ENCODE measurements around the gene FKBP1A. TPM values are rescaled to one million over a fixed set of nuclear protein-coding genes. Genes with fewer than 3 reads are reported as not detected.

The FKBP1A gene
- polyA plus RNA-seq, 1 of the 3 experiments (the other 2 are of a cell fraction) = 362 TPM

DNA sequence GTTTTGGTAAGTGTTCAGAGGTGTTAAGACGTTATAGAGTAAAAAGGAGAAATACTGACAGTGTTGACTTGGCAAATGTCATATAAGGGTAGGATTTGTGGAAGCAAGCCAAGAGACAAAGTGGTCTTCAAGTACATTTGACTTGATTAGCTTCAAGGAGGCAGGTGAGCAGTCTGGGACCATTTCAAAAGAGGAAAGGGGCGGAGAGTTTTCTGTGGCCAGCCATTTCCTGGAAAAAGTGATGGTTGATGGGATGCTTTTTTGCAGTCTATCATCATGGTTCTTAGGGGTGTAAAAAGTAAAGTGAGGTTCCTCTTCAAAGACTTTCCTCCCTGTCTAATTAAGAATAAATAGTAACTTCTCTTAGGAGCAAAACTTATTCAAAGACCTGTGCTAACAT is 28.7 kb downstream of the FKBP1A start (continued):
- TF ChIP-seq MXI1 (IDR thresholded peaks at IDR 0.05; ENCODE audit: low read depth, low read length) (no peak), RXRA (IDR thresholded peaks at IDR 0.05; ENCODE audit: borderline replicate concordance, low read depth) (no peak), GATA2 (CRISPR knock-in tag; IDR thresholded peaks at IDR 0.05) (no peak)

DNA sequence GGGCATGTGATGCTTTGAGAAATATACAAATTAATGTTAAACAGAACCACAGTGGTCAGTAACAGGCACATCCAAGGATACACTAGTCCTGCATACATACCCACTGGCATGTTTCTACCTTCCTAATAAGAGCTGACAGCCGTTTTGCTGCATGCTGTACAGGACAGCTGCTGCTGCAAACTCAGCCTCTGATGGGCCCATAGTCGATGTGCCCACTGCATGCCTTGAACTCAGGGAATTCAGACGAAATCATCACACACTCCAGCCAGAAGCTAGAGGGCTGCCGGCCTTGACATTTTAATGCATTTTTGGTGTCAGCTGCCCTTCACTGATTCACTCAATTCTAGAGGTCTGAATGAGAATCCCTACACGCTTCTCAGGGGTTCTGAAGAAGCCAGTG is 29.3 kb downstream of the FKBP1A start:
- H3K4me1 ChIP-seq (ENCODE audit: control insufficient read depth in 1 of 2, insufficient read depth in 2 of 2, low read depth in 1 of 2, low read length in 1 of 2) = peaks cover 0 to 4% of the 10 kb centered on the region in 2 experiments; a peak in 2 of 4 replicates
- no peaks in the 10 kb centered on the region for H3K27me3 ChIP-seq (ENCODE audit: insufficient read depth)
- H3F3A ChIP-seq (replicated peaks; ENCODE audit: insufficient read depth) = peaks cover 5% of the 10 kb centered on the region
- DNase-seq = no peak
- TF ChIP-seq GATA2 (CRISPR knock-in tag; IDR thresholded peaks at IDR 0.05) (no peak), JUND (IDR thresholded peaks at IDR 0.05) (no peak), SMC3 (IDR thresholded peaks at IDR 0.05; ENCODE audit: low read depth, low read length) (no peak), GABPA (IDR thresholded peaks at IDR 0.05; ENCODE audit: low read depth) (no peak), YY1 (IDR thresholded peaks at IDR 0.05; ENCODE audit: low read depth) (no peak), MXI1 (IDR thresholded peaks at IDR 0.05; ENCODE audit: low read depth, low read length) (no peak), NFIC (IDR thresholded peaks at IDR 0.05; ENCODE audit: borderline replicate concordance) (no peak), TAF1 (IDR thresholded peaks at IDR 0.05; ENCODE audit: borderline replicate concordance, low read depth, low read length) (no peak), EZH2phosphoT487 (IDR thresholded peaks at IDR 0.05; ENCODE audit: borderline replicate concordance, low read depth) (no peak), EP300 (IDR thresholded peaks at IDR 0.05; ENCODE audit: borderline replicate concordance in 1 of 2, low read depth in 1 of 2, low read length in 1 of 2) (no peak), FOXM1 (IDR thresholded peaks at IDR 0.05; ENCODE audit: low read depth) (no peak), MEF2A (IDR thresholded peaks at IDR 0.05; ENCODE audit: borderline replicate concordance, low read depth) (no peak), RXRA (IDR thresholded peaks at IDR 0.05; ENCODE audit: borderline replicate concordance, low read depth) (no peak), RAD21 (IDR thresholded peaks at IDR 0.05; ENCODE audit: low read length) (no peak)
- TF ChIP-seq, protein P1, sequence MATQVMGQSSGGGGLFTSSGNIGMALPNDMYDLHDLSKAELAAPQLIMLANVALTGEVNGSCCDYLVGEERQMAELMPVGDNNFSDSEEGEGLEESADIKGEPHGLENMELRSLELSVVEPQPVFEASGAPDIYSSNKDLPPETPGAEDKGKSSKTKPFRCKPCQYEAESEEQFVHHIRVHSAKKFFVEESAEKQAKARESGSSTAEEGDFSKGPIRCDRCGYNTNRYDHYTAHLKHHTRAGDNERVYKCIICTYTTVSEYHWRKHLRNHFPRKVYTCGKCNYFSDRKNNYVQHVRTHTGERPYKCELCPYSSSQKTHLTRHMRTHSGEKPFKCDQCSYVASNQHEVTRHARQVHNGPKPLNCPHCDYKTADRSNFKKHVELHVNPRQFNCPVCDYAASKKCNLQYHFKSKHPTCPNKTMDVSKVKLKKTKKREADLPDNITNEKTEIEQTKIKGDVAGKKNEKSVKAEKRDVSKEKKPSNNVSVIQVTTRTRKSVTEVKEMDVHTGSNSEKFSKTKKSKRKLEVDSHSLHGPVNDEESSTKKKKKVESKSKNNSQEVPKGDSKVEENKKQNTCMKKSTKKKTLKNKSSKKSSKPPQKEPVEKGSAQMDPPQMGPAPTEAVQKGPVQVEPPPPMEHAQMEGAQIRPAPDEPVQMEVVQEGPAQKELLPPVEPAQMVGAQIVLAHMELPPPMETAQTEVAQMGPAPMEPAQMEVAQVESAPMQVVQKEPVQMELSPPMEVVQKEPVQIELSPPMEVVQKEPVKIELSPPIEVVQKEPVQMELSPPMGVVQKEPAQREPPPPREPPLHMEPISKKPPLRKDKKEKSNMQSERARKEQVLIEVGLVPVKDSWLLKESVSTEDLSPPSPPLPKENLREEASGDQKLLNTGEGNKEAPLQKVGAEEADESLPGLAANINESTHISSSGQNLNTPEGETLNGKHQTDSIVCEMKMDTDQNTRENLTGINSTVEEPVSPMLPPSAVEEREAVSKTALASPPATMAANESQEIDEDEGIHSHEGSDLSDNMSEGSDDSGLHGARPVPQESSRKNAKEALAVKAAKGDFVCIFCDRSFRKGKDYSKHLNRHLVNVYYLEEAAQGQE (IDR thresholded peaks at IDR 0.05; ENCODE audit: low read depth, low read length) = no peak
- TF ChIP-seq, protein P2, sequence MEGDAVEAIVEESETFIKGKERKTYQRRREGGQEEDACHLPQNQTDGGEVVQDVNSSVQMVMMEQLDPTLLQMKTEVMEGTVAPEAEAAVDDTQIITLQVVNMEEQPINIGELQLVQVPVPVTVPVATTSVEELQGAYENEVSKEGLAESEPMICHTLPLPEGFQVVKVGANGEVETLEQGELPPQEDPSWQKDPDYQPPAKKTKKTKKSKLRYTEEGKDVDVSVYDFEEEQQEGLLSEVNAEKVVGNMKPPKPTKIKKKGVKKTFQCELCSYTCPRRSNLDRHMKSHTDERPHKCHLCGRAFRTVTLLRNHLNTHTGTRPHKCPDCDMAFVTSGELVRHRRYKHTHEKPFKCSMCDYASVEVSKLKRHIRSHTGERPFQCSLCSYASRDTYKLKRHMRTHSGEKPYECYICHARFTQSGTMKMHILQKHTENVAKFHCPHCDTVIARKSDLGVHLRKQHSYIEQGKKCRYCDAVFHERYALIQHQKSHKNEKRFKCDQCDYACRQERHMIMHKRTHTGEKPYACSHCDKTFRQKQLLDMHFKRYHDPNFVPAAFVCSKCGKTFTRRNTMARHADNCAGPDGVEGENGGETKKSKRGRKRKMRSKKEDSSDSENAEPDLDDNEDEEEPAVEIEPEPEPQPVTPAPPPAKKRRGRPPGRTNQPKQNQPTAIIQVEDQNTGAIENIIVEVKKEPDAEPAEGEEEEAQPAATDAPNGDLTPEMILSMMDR (IDR thresholded peaks at IDR 0.05) = no peak
- TF ChIP-seq, protein P3, sequence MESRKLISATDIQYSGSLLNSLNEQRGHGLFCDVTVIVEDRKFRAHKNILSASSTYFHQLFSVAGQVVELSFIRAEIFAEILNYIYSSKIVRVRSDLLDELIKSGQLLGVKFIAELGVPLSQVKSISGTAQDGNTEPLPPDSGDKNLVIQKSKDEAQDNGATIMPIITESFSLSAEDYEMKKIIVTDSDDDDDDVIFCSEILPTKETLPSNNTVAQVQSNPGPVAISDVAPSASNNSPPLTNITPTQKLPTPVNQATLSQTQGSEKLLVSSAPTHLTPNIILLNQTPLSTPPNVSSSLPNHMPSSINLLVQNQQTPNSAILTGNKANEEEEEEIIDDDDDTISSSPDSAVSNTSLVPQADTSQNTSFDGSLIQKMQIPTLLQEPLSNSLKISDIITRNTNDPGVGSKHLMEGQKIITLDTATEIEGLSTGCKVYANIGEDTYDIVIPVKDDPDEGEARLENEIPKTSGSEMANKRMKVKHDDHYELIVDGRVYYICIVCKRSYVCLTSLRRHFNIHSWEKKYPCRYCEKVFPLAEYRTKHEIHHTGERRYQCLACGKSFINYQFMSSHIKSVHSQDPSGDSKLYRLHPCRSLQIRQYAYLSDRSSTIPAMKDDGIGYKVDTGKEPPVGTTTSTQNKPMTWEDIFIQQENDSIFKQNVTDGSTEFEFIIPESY (IDR thresholded peaks at IDR 0.05; ENCODE audit: borderline replicate concordance, low read depth) = no peak
- TF ChIP-seq, protein P4, sequence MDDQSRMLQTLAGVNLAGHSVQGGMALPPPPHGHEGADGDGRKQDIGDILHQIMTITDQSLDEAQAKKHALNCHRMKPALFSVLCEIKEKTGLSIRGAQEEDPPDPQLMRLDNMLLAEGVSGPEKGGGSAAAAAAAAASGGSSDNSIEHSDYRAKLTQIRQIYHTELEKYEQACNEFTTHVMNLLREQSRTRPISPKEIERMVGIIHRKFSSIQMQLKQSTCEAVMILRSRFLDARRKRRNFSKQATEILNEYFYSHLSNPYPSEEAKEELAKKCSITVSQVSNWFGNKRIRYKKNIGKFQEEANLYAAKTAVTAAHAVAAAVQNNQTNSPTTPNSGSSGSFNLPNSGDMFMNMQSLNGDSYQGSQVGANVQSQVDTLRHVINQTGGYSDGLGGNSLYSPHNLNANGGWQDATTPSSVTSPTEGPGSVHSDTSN (IDR thresholded peaks at IDR 0.05) = no peak
- TF ChIP-seq, protein P5, sequence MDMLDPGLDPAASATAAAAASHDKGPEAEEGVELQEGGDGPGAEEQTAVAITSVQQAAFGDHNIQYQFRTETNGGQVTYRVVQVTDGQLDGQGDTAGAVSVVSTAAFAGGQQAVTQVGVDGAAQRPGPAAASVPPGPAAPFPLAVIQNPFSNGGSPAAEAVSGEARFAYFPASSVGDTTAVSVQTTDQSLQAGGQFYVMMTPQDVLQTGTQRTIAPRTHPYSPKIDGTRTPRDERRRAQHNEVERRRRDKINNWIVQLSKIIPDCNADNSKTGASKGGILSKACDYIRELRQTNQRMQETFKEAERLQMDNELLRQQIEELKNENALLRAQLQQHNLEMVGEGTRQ (IDR thresholded peaks at IDR 0.05; ENCODE audit: borderline replicate concordance, low read depth, low read length) = no peak
- TF ChIP-seq, protein P6, sequence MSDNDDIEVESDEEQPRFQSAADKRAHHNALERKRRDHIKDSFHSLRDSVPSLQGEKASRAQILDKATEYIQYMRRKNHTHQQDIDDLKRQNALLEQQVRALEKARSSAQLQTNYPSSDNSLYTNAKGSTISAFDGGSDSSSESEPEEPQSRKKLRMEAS (IDR thresholded peaks at IDR 0.05; ENCODE audit: low read depth) = no peak
- H3K36me3 ChIP-seq (replicated peaks in 1 of 2; ENCODE audit: control insufficient read depth in 1 of 2, insufficient read depth in 2 of 2, low read length in 1 of 2) = peaks cover 38 to 40% of the 10 kb centered on the region in 2 experiments
- H3K4me2 ChIP-seq = no peak overlapping the region
- H3K27ac ChIP-seq (ENCODE audit: low read depth in 2 of 2, low read length in 1 of 2) = no peak overlapping the region
- H3K9me3 ChIP-seq = no peaks in the 10 kb centered on the region
- H3K79me2 ChIP-seq (ENCODE audit: insufficient read depth) = peaks cover 15% of the 10 kb centered on the region; the same call in 1 of the 2 replicates
- H4K20me1 ChIP-seq (ENCODE audit: insufficient read depth) = no peaks in the 10 kb centered on the region
- POLR2A ChIA-PET = no interaction called here
- H3K4me3 ChIP-seq (ENCODE audit: low read depth in 2 of 2, low read length in 1 of 2) = no peak overlapping the region
- no peaks in the 10 kb centered on the region for H3K9me2 ChIP-seq
- H2AFZ ChIP-seq (ENCODE audit: low read depth) = no peak overlapping the region
- 79% methylated on average over 4 of the region's 5 CpGs for WGBS (ENCODE audit: low lambda C conversion rate)
- CTCF ChIA-PET = no interaction called here
- no peak overlapping the region for H3K9ac ChIP-seq

Measured in SK-N-SH (cell line).